HG03025 (cell line): ENCODE data around the gene ALKBH6.

Source experiments
- ATAC-seq: cut with Tn5 transposase; IDR thresholded peaks from one replicate; pipeline ENCODE4 v1.9.1; 2021; ENCODE audit warnings: mild to moderate bottlenecking, moderate library complexity; ENCODE audit not compliant: unreplicated experiment, low FRiP score

The ALKBH6 gene

DNA sequence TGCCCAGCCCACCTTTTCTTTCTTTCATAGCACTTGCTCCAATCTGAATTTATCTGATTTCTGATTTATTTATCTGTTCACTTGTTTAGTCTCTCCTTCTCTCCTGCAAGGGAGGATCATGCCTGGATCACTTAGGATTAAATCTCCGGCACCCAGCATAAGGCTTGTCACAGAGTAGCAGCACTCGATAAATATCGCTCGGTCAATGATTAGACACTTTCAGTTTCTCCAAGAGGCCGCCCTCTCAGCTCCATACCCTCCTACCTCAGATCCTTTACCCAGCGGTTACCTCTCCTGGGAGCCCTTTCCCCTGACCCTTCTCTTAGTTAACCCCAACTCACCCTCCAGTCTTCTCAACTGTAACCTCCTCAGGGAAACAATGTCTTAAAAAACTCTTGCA, 17.3 kb upstream of the ALKBH6 start:
- ATAC-seq, result no peak

DNA sequence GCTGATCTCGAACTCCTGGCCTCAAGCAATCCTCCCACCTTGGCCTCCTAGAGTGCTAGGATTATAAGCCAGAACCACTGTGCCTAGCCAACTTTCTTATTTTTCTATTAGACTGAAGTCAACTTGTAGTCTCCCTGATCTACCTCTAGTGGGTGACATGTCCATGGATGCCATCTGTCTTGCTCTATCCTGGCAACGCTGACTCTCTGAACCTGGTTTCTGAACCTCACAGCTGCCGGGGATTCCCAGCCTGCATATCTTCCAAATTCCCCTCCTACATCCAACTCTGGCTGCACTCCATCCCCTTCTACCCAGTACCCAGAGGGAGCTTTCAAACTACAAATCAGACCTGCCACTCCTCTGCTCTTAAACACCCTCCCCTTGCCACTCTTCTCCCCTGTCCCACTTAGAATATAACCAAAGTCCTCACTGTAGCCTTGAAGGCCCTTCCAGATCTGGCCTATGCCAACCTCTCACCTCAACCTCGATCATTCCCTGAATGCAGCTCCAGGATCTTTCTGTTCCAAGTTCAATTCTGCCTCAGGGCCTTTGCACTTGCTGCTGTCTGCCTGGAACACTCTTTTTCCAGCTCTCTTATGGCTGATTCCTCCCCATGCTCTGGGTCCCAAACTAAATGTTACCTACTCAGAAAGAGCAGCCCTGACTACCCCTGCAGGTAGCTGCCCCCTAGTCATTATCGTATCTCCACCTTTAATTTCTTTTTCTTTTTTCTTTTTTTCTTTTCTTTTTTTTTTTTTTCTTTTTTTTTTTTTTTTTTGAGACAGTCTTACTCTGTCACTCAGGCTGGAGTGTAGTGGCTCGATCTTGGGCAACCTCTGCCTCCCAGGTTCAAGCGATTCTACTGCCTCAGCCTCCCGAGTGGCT, 16.5 kb upstream of the ALKBH6 start:
- ATAC-seq, result no peak

DNA sequence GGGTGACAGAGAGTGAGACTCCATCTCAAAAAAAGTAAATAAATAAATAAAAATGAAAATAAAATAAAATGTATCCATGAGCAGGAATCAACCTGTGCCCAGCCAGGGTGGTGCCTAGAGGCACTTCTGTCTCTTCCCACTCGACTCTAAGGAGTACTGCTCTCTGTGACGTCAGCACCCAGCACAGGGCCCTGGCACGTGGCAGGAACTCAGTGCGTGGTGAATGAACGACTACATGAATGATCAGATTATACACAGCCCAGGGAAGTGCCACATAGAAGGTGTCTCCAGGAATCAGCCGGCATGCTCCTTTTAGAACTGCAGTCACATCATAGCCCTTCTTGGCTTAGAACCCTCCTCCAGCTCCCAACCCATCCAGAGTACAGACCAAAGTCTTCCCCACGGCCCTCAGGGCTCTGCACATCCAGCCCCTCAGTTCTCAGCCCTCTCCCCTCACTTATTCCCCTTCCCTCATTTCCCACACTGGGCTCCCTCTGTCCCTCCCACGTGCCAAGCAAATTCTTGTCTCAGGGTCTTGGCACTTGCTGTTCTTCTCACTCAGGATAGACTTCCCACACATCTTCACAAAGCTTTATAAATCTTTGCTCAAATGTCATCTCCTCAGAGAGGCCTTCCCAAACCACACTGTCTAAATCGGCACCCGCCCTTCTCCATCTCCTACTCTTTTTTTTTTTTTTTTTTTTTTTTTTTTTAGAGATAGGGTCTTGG, 14.5 kb upstream of the ALKBH6 start:
- no peak for ATAC-seq

- ATAC-seq, result no peak
These were observed 13.7 kb upstream of the ALKBH6 start for GRCh38 chr19:36027696-36028095.

DNA sequence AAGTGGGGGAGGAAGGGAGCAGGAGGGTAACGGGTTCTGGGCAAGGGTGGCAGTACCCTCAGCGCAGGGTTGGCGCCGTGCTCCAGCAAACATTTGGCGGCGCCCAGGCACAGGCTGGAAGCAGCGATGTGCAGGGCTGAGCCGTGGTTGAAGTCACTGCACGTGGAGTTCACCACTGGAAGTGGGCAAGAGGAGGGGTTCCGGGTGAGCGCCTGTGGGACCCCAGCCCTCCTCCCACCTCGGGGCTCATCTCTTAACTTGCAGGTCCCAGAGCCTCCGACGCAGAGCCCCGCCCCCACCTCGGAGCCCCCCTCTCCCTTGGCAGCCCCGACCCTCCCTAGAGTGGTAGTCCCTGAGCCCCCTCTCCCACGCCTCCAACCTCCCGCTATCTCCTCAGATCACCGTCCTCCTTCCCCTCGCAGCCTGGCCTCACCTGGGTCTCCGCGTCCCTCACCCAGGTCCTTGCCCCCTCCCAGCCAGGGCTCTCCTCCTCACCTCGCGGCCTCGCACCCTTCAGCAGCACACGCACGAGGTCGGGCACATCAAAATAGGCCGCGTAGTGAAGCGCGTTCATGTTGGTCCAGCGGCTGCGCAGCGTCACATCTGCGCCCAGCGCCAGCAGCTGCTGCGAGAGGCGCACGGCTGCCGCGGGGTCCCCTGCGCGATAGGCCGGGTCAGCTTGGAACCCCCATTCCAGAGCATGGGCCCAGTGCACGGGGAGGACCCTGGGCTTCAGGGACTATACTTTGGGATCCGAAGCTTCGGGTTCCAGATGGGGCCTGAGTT, 12.3 kb upstream of the ALKBH6 start:
- ATAC-seq, result no peak

DNA sequence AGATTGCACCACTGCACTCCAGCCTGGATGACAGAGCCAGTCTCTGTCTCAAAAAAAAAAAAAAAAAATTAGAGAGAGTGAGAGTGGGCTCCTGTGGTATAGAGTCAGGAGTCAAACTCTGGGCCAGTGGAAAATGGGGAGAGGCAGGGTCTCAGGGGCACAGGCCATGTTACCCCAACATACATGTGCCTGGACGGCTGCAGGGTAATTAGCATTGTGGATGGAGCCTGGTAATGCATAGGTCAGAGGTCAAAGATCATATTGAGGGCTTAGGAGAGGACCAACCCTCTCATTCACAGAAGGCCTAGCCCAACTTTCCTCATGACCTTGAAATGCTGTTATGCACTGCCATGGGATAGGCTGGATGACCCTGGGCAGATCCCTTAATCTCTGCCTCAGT, 11.5 kb upstream of the ALKBH6 start:
- ATAC-seq, result no peak

GRCh38 chr19:36023432-36023831, 9.4 kb upstream of the ALKBH6 start:
- no peak for ATAC-seq

DNA sequence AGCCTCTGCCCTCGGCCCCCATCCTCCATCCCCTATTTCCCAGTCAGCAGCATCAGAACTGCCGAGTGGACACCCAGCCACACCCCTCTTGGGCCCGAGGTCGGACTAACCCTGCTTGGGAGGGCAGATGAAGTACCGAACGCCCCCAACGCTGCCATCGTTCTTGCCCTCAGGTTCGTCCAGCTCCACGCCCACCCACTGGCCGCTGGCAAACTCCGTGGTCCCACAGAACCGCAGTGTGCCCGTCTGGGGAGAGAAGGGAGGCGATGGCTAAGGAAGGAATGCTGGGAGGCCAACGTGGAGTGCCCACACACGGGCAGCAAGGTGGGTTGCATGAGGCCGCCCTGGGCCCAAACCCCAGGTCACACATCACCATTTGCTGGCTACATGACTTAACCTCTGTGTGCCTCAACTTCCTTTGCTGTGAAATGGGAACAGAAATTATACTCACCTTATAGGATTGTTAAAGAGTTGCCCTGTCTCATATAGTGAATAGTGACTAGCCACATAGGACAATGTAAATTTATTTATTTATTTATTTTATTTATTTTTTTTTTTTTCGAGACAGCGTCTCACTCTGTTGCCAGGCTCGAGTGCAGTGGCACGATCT, 5.2 kb upstream of the ALKBH6 start:
- ATAC-seq, result no peak

DNA sequence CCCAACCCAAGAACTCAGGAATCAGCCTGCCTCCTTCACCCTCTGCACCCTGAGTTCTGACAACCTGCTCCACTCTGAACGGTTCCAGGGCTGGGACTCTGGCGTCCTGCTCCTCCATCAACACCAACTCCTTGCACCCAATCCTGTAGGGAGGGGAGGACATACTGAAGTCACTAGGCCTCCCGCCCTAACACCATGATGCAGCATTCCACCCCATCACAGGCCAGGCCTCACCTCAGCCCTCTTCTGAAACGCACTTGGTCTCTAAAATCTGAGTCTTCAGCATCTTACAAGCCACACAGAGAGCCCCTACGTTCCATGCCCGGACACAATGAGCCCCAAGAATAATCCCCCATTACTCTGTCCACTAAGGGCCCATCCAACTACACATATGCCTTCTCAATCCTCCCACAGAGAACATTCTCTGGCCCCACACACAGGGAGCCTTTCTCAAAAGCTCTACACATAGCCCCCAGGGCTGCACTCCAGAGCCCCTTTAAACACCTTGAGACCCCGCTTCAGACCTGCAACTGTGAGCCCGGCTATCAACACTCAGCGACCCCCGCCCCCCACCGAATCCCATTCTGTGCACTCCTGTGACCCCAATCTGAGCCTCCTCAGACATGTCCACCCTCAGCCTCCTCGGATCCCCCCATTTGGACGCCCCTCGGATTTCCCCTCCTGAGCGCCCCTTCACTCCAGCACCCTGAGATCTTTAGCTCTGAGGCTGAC, 567 bp downstream of the ALKBH6 start:
- no peak for ATAC-seq

DNA sequence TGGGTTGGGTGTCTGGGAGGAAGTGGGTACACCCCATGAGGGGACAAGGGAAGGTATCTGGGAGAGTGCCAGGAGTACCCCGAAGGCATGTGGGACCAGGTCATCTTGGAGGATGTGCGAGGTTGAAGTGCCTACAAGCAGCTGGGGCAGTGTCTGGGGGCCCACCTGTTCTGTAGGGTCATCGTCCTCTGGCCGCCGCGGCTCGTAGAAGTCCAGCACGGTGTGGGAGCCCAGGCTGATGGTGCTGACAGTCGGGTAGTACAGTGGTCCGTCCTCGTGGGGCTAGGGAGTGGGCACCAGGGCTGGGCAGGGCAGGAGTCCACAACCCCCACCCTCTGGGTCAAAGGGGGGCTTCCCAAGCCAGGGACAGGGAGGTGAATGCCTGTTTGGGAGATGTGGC, 3.6 kb downstream of the ALKBH6 start:
- no peak for ATAC-seq

DNA sequence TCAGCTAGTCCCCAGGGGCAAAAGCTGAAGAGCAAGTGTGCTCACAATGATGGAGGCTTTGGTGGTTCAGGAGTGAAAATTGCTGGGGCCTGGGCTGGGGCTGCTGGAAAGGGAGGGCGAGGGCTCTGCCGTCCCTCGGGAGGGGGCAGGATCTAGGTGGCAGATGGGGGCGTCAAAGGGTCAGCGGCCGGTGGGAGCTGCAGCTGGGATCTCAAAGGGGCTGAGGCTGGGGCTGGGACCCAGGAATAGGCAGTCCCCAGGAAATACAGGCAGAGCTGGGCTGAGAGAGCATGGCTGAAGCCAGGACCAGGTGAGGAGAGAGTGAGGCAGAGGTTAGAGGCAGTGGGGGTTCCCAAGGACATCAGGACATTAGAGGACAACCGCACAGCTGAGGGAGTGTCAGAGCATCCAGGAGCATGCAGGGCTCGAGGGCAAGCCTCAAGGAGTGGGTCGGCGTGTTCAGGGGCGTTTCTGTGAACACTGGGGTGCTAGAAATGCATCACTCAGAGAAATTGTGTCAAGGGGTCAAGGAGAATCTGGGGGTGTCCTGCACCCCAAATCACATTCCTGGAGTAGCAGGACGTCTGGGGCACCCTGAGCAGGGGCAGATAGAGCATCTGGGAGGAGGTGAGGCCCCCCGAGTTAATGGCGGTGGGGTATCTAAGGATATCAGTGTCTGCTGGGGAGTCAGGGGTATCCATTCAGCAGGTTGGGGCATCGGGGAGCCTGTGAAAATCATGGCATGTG, 4.2 kb downstream of the ALKBH6 start:
- no peak for ATAC-seq

GRCh38 chr19:36009220-36009619, 4.8 kb downstream of the ALKBH6 start:
- no peak for ATAC-seq

GRCh38 chr19:36008336-36008978, 5.6 kb downstream of the ALKBH6 start, which contains the start of gene SYNE4:
TSS of gene SYNE4 (minus strand) at chr19:36008813. CDS start at chr19:36008681, 132 bp downstream.
- no peak for ATAC-seq

GRCh38 chr19:36006955-36007354, 7.1 kb downstream of the ALKBH6 start:
- ATAC-seq, result no peak

- ATAC-seq, result no peak
These were observed 10.7 kb downstream of the ALKBH6 start for GRCh38 chr19:36003284-36003683.

- ATAC-seq, result no peak
These were observed 12.4 kb downstream of the ALKBH6 start for GRCh38 chr19:36001605-36002004.

DNA sequence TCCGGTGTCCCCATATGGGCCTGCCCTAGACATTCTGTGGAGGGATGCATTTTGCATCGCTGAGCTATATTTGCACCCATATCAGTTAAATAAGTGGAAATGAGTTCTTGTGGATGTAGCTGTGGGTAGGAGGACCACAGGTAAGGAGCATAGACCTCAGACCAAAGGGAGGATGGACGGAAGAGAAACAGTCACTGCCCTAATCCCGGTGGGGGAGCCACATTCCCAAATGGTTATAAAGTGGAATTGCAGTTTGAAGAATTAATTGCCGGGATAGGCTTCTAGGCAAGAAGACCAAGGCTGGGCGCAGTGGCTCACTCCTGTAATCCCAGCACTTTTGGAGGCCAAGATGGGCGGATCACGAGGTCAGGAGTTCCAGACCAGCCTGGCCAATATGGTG, 17.2 kb downstream of the ALKBH6 start:
- no peak for ATAC-seq

GRCh38 chr19:35995048-35995993, 18.7 kb downstream of the ALKBH6 start, which contains the start of gene SDHAF1:
TSS of gene SDHAF1 (plus strand) at chr19:35995188. CDS start at chr19:35995275, 87 bp downstream.
- peak; percentile 72 for ATAC-seq
